GM12875 (cell line): Measurements from ENCODE around the gene HECW1.
"Not testable (repeated sequence)": the region's sequence is repeated elsewhere in the genome, so short reads cannot be mapped to it uniquely, and the experiment has no call there.

Experiments
- H3K4me3 ChIP-seq: one replicate; pipeline ENCODE4 v1.5.1; 2011; ENCODE audit warnings: low read depth, low read length, control low read depth
- TF ChIP-seq, protein P1 (sequence below): IDR thresholded peaks from 2 replicates; pipeline ENCODE4 v1.5.1; 2011; ENCODE audit warnings: low read depth, mild to moderate bottlenecking, control low read depth, inconsistent platforms, low read length, moderate library complexity, borderline replicate concordance; ENCODE audit not compliant: insufficient read depth

Gene HECW1

DNA sequence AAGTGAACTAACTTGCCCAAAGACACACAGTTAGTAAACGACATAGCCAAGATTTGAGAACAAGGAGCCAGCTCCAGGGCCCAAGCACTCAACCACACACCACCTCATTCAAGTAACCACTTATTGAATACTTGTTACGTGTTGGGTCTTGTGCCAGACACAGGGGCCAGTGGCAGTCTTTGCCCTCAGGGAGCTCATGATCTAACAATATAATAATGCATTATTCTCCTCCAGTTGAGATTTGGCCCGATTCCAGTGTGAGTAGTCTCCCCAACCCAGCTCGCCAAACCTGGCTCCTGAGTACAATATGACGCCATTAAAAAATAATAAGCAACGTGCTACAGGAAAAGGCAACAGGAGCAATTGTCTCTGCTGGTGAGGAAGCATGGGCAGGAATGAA, 456.1 kb downstream of the HECW1 start:
- TF ChIP-seq, protein P1, sequence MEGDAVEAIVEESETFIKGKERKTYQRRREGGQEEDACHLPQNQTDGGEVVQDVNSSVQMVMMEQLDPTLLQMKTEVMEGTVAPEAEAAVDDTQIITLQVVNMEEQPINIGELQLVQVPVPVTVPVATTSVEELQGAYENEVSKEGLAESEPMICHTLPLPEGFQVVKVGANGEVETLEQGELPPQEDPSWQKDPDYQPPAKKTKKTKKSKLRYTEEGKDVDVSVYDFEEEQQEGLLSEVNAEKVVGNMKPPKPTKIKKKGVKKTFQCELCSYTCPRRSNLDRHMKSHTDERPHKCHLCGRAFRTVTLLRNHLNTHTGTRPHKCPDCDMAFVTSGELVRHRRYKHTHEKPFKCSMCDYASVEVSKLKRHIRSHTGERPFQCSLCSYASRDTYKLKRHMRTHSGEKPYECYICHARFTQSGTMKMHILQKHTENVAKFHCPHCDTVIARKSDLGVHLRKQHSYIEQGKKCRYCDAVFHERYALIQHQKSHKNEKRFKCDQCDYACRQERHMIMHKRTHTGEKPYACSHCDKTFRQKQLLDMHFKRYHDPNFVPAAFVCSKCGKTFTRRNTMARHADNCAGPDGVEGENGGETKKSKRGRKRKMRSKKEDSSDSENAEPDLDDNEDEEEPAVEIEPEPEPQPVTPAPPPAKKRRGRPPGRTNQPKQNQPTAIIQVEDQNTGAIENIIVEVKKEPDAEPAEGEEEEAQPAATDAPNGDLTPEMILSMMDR: no peak
- H3K4me3 ChIP-seq: no peak overlapping the region

DNA sequence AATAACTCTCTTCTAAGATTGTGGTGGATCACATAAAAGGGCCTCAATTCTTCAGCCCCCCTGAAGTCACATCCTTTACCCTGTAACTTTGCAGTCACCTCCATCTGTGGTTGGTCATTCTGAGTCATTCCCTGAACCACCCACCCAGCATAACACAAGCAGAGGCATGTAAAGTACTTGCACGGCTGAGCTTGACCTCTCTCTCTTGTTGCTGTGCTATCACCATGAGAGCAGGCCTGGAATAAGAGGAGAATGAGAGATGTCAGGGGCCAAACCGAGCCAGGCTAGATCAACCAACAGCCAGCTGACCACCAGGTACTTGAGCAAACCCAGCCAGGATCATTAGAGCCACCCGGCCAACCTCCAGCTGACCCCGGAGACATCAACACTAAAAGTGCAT, 457.0 kb downstream of the HECW1 start:
- TF ChIP-seq, protein P1: no peak
- no peak overlapping the region for H3K4me3 ChIP-seq

DNA sequence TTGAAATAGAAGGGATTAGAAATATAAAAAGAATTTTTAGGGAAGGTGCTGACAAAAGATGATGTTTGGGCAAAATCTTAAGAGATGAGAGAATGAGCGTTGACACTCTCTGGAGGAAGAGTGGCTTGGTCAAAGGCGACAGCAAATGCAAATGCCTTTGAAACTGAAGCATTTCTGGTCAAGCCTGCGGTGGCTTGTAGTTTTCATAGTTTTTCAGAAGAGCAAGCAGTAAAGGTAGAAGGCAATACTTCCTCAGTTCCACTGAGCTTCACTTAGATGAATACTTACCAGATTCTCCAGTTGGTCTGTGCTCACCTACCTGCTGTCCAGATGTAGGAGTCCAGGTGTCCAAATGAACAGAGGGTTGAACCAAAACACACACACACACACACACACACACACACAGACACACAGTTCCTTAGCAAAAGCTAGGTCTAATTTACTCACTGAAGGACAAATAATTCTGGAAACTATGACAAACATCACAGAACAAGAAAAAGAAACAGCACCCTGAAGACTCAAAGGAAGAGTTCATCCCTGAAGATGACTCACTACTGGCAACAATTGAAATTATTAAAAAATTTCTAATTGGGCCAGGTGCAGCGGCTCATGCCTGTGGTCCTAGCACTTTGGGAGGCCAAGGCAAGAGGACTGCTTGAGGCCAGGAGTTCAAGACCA, 458.4 kb downstream of the HECW1 start:
- TF ChIP-seq, protein P1: no peak
- no peak overlapping the region for H3K4me3 ChIP-seq

DNA sequence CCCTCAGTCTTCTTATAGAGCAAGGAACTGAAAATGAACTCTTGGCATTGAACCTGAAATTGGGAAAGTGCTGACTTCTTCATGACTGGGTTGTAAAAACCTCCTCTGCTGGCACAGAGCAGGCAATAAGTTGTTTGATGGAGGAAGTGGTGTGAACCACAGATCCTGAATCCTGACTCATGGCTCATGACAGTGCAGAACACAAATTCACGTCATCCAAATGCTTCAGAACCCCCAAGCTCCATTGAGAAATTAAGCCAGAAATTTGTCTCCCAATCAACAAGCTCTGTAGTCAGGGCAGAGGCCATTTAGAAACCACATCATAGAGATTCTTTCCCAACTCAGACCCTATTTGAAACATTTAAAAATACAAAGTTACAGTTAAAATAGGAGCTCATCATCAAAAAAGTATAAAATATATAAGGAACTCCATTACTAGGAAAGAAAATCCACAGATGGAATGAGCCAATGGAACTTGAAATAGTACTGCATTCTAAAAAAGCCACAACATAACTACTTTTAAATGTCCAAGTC, 460.1 kb downstream of the HECW1 start:
- no peak overlapping the region for H3K4me3 ChIP-seq
- TF ChIP-seq, protein P1: no peak

DNA sequence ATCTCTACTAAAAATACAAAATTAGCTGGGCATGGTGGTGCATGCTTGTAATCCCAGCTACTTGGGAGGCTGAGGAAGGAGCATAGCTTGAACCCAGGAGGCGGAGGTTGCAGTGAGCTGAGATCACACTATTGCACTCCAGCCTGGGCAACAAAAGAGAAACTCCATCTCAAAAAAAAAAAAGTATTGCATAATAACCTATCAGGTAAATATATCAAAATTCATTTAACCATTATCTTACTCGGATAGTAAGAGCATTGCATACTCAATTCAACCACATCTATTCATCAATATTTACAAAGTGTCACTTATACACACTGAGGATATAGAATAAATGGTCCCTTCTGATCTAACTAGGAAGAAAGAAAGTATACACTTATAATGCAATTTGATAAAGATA, 461.4 kb downstream of the HECW1 start:
- H3K4me3 ChIP-seq: not testable (repeated sequence)

DNA sequence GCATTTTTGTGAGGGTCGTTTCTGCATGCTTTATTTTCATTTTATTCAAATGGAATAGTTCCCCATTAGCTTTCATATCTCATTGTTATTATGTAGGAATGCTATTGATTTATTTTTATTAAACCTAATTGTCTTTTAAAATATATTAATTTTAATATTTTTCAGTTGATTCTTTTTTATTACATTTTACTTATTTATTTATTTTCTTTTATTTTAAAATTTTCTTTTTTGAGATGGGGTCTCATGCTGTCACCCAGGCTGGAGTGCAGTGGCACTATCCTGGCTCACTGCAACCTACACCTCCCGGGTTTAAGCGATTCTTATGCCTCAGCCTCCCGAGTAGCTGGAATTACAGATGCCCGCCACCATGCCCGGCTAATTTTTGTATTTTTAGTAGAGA, 463.1 kb downstream of the HECW1 start:
- H3K4me3 ChIP-seq: no peak overlapping the region
- TF ChIP-seq, protein P1: no peak

DNA sequence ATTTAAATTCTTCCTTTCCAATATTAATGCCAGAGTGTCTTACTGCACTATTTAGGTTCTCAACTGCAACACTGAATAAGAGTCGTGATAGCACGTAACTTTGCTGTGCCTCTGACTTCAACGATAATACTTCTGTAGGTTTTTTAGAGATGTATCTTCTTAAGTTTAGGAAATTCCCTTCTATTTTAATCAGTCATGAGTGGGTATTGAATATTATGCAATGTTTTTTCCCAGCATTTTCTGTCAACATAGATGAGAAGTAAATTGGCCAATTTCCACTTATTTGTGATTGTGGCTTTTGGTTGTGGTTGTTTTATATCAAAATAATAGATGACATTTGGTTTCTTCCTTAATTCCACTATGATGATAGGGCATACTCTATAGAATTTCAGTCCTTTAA, 463.8 kb downstream of the HECW1 start:
- no peak overlapping the region for H3K4me3 ChIP-seq
- TF ChIP-seq, protein P1: no peak
